Measurements from ENCODE around the gene TRMO. TPM values are rescaled to one million over a fixed set of nuclear protein-coding genes. Genes with fewer than 3 reads are reported as not detected.

Gene TRMO
- total RNA-seq, 4 donors from 2014 or later, result 16.0 to 41.1 (median 20.7) TPM

DNA sequence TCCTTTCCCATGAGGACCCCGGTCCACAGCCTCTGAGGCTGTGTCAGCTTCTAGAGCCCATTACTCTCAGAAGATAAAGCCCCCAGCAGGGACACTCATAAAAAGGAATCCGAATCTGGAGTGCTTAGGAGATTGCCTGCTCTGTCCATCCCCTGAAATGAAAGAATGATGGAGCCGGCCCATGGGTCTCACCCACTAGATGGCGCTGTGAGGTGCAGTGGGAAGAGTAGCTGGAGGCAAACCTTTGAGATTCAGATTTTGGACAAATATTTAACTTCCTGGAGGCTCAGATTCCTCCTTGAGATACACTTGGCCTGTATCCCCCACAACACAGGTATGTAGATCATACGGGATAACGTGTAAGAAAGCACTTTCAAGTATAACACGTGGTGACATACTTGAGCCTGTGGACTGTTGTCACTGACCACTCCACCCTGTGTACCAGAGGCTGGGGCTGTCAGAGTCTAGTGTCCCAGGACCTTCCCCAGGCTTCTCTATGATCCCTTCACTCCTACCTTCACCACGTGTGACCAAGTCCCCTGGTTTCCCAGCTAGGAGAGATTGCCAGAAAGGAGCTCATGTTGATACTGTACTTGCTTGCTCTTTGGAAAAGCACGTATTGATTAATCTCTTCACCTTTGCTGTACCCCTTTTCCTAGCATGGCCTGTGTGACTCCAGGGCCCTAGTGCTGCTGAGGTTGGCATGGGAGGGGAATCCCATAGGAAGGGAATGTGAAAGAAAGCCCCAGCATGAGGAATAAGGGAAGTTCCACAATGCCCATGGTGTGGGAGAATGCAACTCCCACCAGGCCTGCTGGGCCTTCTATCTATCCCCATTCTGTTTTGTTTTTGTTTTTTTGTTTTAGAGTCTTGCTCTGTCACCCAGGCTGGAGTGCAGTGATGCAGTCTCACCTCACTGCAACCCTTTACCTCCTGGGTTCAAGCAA, 32.1 kb downstream of the TRMO start:
- H3K27ac ChIP-seq, result no peak overlapping the region
- no peak for DNase-seq
- H3K9me3 ChIP-seq, result no peaks in the 10 kb centered on the region
- 50 to 74% methylated on average over 8 to 9 of the region's 9 CpGs for WGBS, 2 donors
- intact Hi-C loops (cut with DNase I), result no loop called here
- no peaks in the 10 kb centered on the region for H3K36me3 ChIP-seq
- TF ChIP-seq, protein P1, sequence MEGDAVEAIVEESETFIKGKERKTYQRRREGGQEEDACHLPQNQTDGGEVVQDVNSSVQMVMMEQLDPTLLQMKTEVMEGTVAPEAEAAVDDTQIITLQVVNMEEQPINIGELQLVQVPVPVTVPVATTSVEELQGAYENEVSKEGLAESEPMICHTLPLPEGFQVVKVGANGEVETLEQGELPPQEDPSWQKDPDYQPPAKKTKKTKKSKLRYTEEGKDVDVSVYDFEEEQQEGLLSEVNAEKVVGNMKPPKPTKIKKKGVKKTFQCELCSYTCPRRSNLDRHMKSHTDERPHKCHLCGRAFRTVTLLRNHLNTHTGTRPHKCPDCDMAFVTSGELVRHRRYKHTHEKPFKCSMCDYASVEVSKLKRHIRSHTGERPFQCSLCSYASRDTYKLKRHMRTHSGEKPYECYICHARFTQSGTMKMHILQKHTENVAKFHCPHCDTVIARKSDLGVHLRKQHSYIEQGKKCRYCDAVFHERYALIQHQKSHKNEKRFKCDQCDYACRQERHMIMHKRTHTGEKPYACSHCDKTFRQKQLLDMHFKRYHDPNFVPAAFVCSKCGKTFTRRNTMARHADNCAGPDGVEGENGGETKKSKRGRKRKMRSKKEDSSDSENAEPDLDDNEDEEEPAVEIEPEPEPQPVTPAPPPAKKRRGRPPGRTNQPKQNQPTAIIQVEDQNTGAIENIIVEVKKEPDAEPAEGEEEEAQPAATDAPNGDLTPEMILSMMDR (IDR thresholded peaks at IDR 0.05), result peak in 4 of 6 experiments; percentile 33 to 65 (median 56)
- no peak for TF ChIP-seq POLR2A (IDR thresholded peaks at IDR 0.05)
- H3K4me3 ChIP-seq, result no peak overlapping the region
- H3K4me1 ChIP-seq, result peaks cover 0 to 12% (median 0%) of the 10 kb centered on the region in 3 donors
- no peaks in the 10 kb centered on the region for H3K27me3 ChIP-seq

GRCh38 chr9:97880336-97880735, 42.0 kb downstream of the TRMO start:
- Histone ChIP-seq H3K27me3 (no peaks in the 10 kb centered on the region), H3K36me3 (no peaks in the 10 kb centered on the region), H3K4me3 (no peak overlapping the region), H3K9me3 (no peaks in the 10 kb centered on the region), H3K4me1 (peaks cover 0 to 18% (median 4%) of the 10 kb centered on the region in 3 donors), H3K27ac (no peak overlapping the region)
- WGBS, 2 donors, result 91 to 93% methylated on average over 4 of the region's 4 CpGs
- no peak for DNase-seq
- TF ChIP-seq, protein P1 (IDR thresholded peaks at IDR 0.05), result no peak
- TF ChIP-seq POLR2A (IDR thresholded peaks at IDR 0.05), result no peak
- intact Hi-C loops (cut with DNase I), result no loop called here

- WGBS, 2 donors, result 76 to 86% methylated on average over 3 of the region's 3 CpGs
- TF ChIP-seq, protein P1 (IDR thresholded peaks at IDR 0.05), result no peak
- TF ChIP-seq POLR2A (IDR thresholded peaks at IDR 0.05), result no peak
- no peak for DNase-seq
- Histone ChIP-seq H3K27ac (no peak overlapping the region), H3K9me3 (no peaks in the 10 kb centered on the region), H3K27me3 (no peaks in the 10 kb centered on the region), H3K4me1 (peaks cover 0 to 38% (median 8%) of the 10 kb centered on the region in 3 donors), H3K36me3 (no peaks in the 10 kb centered on the region), H3K4me3 (no peak overlapping the region)
- intact Hi-C loops (cut with DNase I), result no loop called here
These were observed 46.2 kb downstream of the TRMO start for GRCh38 chr9:97876061-97876460.

- intact Hi-C loops (cut with DNase I), result no loop called here
- Histone ChIP-seq H3K36me3 (no peaks in the 10 kb centered on the region), H3K4me1 (peaks cover 0 to 38% (median 8%) of the 10 kb centered on the region in 3 donors), H3K27me3 (no peaks in the 10 kb centered on the region), H3K27ac (peak overlapping the region in 2 of 4 donors; percentile 20 to 73), H3K4me3 (no peak overlapping the region), H3K9me3 (no peaks in the 10 kb centered on the region)
- 77 to 100% methylated on average over 1 to 3 of the region's 5 CpGs for WGBS, 2 donors
- TF ChIP-seq, protein P1 (IDR thresholded peaks at IDR 0.05), result no peak
- no peak for TF ChIP-seq POLR2A (IDR thresholded peaks at IDR 0.05)
- DNase-seq, result no peak
These were observed 47.2 kb downstream of the TRMO start for GRCh38 chr9:97875111-97875510.

DNA sequence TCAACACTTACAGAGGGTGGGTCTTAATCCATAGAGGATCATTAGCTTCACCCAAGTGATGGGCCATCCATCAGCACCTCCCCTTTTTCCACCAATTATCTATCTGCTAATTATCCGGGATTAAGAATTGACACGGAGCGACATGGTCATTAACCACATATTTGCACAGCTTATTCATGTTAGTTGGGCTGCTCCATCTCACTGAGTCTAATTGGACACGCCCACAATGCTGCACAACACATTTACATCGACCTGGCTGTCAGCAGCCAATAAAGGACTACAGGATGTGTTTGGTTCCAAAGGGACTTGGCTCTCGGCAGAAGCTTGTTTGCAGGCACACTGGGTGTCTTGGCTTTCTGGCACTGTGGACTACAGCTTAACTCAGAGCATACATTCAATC, 47.7 kb downstream of the TRMO start:
- no peak for TF ChIP-seq POLR2A (IDR thresholded peaks at IDR 0.05)
- TF ChIP-seq, protein P1 (IDR thresholded peaks at IDR 0.05), result no peak
- peaks cover 0 to 38% (median 8%) of the 10 kb centered on the region in 3 donors for H3K4me1 ChIP-seq
- WGBS, 2 donors, result 38 to 54% methylated on average over 5 to 6 of the region's 6 CpGs
- DNase-seq, result no peak
- H3K4me3 ChIP-seq, result no peak overlapping the region
- intact Hi-C loops (cut with DNase I), result no loop called here
- H3K27ac ChIP-seq, result peak overlapping the region in 2 of 4 donors; percentile 31 to 73
- H3K9me3 ChIP-seq, result no peaks in the 10 kb centered on the region
- H3K27me3 ChIP-seq, result no peaks in the 10 kb centered on the region
- H3K36me3 ChIP-seq, result no peaks in the 10 kb centered on the region
